CD4-positive, alpha-beta T cell treated with Interleukin-2 at 100 ng/mL for 4 hours (primary cell): ENCODE measurements around the gene UNC80.

Experiments used
- DNase-seq: peaks from one replicate; pipeline ENCODE4 v3.0.0-alpha.2; 2020; ENCODE audit warnings: low spot score

UNC80 gene

DNA sequence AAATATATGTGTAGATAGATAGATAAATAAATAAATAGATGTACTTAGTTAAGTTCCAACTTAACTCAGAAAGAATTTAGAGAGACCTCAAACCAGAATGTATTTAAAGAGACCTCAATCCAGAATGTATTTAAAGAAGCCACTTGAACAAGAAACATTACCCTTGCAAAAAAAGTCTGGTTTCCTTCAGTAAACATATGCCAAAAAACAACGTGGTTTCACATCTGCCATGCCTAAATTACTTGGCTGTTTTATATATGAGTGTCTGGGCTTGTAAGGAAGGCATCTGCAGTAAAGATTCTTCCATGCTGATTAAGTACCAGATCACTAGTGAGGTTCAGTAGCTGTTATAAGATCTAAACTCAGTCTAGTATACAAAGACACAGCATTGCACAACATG, 201.7 kb downstream of the UNC80 start:
- DNase-seq, result no peak

DNA sequence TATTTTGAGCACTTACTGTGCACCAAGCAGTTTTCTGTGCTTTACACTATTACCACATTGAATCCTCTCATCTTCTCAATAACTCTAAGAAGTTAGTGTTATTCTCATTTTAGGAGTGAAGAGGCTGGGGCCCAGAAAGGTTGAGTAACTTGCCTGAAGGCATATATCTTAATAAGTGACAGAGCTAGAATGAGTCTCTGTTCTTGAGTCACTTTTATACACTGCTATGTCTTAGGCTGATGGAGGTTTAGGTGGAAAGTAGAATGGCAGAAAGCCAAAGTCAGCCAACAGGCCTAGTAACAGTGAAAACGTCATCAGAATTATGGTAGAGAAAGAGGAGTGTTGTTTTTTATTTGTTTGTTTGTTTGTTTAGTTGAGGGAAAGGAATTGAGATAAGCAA, 202.9 kb downstream of the UNC80 start:
- DNase-seq, result no peak

DNA sequence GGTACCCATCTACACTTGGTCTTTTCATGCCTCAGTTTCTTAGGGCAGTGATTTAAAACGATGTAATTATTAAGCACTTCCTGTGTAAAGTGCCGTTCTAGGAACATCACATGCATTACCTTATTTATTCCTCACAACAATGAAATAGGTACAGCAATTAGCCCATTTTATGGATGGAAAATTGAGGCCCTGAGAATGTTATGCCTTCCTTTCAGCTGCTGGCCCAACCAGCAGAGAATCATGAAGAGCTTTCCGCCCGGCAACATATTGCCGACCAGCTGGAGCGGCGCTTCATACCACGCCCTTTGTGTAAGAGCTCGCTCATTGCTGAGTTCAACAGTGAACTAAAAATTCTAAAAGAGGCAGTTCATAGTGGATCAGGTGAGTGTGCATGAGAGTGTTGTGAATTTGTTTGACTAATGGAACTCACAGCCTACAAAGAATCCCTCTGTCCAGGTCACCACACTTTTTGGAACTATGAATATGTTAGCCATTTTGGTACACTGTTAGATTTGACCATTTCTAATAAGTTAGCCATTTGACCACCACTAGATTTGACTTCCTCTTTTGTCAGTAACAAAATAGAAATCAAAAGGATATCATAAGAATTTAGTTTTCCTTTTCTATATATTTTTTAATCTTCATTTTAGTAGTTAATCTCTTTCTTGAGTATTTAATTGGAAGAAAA, 205.2 kb downstream of the UNC80 start:
- DNase-seq, result no peak

DNA sequence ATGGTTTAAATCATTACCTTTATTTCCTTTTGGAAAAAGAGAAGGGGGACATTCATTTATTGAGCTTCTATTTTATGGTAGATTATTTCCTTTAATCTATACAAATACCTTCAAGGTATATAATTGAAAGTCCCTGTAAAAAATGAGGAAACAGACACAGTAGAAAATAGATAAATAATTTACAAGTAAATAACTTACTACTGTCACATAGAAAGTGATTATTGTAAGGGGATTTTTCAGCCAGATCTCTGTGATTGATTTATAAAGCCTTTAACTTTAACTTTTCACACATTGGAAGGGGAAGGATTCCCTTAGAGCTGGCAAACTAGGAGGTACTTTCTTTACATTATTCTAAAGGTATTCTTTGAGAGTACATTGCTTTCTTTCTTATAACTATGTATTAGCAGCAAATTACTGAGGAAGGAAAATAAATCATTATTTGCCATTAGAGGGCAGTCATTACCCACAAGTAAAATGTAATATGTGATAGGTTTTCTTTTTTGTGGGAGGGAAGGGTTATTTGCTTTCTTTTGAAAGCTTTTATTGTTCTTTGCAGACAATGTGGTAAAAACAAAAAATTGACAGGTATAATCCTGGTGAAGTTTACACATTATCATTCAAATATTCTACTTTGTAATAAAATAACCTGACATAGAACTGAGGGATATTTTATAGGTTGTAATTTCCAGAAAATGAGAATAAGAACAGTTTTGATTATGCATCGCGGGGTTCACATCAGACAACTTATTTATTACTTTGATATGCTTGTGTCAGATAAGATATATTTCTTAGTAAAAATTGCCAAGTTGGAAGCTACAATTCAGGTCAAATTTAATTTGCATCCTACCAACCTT, 206.0 kb downstream of the UNC80 start:
- DNase-seq, result peak; percentile 59

DNA sequence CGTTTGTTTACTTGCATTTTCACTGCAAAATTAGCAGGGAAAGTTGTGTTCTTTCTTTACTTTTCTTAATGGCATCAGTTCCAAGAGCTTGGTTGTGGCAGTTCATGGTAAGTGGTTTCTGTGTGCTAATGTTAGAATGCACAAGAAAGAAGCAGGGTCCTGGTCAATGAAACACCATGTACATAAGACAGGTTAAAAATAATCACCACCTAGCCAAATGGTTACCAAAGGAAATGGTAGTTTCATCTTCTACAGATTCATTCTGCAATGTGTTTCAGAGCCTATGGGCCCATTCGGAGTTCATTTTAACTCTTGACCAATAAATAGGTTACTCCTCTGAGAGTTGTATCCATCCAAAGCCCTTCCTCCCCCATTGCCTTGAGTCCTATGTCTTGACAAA, 212.7 kb downstream of the UNC80 start:
- no peak for DNase-seq

DNA sequence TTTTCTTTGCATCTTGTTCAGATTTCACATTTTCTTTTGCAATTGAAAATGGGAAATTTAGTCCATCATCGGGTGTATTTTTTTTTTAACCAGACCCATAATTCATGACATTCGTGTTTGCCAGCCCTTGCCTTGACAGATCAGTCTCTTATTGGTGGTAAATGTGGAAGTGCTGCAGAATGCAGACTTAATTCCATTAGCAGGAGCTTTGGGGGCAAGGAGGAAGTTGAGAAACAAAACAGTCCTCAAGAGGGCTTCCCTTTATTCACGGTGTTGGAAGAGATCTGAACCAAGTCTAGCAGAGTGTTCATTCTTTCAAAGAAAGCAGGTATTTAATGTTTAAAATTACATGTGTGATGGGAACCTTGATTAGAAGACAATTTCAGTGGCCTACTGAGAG, 214.2 kb downstream of the UNC80 start:
- no peak for DNase-seq

DNA sequence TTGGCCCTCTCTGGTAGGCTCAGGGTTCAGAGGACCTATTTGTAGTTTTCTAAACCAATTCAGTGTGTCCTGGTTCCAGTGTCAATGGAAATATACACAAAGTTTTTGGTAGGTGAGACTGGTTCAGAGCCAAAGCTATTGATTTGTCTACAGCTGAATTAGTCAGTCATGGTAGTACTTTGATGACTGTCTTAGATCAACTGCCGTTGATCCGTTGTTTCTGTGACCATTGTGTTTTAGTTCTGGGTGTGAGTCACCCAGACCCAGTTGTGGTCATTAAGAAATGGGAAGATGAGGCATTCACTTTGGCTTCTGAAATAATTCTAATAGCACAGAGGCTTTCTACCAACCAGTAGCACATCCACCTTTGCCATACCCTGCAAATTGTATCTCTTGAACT, 214.8 kb downstream of the UNC80 start:
- DNase-seq, result no peak

DNA sequence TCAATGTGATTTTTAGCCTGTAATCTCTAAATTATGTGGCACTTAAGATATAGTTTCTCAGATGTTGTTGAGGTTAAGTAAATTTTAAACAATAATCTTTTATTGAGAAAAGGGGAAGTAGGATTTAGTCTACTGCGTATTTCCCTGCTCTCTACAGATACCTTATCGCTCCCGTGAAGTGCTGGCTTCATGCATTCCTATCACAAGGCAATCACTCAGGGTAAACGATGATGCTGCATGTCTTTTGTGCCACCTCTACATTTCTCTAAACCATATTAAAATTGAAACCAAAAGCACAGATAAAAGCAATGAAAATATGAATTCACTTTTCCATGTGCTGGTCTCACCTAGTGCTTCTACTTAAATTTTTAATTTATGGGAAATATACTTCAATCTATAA, 216.4 kb downstream of the UNC80 start:
- no peak for DNase-seq

DNA sequence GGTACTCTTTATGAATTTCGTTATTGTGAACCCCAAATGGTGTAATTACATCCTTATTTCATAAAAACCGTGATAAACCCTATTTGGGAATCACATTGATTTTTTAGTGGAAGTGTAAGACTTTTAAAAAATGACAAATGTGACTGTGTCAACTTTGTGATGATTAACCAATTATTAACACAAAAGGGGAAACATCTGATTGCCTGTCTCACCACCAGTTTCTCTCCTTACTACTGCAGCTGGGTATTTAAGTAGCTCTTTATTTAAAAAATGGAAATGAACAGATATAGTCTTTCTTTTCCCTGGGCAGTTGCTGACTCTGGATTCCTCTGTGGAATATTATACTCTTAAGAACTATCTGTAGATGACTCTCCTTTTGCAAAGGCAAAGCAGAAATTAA, 219.2 kb downstream of the UNC80 start:
- DNase-seq, result no peak

DNA sequence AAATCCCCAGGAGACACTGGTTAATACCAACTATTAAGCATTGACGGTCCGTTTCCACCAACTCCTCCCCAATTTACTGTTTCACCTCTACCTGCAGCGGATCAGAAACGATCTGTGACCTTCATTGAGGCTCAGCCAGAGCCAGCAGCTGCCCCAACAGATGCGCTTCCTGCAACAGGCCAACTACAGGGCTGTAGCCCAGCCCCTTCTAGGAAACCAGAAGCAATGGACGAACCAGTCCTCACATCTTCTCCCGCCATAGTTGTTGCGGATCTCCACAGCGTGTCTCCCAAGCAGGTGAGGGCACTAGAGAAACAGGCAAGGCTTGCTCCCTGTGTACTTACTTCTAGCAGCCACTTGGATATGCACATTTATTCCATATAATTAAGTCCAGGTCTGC, 222.3 kb downstream of the UNC80 start:
- DNase-seq, result no peak

DNA sequence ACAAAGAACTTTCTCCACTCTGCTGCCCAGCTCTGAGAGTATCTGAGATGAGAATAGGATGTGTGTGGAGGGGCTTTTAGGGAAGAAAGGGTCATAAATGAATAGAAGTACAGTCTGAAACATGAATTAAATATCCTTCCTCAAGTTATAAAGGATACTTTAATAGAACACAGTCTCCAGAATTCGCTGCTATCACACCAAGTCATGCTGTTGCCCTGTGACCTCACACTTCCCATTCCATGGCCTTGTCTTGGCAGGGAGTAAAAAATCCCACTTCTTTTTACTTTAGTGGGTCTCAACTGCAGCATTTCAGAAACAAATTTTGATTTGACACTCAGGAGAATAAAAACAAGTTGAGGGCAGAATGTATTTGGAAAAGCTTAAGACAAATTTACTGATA, 227.0 kb downstream of the UNC80 start:
- DNase-seq, result no peak

DNA sequence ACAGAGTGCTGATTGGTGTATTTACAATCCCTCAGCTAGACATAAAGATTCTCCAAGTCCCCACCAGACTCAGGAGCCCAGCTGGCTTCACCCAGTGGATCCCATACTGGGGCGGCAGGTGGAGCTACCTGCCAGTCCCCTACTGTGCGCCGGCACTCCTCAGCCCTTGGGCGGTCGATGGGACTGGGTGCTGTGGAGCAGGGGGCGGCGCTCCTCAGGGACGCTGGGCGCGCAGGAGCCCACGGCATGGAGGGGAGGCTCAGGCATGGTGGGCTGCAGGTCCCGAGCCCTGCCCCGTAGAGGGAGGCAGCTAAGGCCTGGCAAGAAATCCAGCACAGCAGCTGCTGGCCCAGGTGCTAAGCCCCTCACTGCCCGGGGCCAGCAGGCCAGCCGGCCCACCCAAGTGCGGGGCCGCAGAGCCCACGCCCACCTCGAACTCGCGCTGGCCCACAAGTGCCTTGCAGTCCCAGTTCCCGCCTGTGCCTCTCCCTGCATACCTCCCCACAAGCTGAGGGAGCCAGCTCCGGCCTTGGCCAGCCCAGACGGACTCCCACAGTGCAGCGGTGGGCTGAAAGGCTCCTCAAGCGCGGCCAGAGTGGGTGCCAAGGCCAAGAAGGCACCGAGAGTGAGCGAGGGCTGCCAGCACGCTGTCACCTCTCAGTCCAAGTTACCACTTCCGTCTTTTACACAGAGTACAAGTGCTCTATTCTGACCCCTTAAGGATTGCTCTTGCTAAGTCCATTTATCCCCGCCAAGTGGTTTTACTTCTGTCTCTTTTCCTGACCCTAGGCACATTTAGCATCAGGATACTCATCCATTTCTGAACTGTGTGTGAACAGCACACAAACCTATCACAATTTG, 229.1 kb downstream of the UNC80 start:
- no peak for DNase-seq

DNA sequence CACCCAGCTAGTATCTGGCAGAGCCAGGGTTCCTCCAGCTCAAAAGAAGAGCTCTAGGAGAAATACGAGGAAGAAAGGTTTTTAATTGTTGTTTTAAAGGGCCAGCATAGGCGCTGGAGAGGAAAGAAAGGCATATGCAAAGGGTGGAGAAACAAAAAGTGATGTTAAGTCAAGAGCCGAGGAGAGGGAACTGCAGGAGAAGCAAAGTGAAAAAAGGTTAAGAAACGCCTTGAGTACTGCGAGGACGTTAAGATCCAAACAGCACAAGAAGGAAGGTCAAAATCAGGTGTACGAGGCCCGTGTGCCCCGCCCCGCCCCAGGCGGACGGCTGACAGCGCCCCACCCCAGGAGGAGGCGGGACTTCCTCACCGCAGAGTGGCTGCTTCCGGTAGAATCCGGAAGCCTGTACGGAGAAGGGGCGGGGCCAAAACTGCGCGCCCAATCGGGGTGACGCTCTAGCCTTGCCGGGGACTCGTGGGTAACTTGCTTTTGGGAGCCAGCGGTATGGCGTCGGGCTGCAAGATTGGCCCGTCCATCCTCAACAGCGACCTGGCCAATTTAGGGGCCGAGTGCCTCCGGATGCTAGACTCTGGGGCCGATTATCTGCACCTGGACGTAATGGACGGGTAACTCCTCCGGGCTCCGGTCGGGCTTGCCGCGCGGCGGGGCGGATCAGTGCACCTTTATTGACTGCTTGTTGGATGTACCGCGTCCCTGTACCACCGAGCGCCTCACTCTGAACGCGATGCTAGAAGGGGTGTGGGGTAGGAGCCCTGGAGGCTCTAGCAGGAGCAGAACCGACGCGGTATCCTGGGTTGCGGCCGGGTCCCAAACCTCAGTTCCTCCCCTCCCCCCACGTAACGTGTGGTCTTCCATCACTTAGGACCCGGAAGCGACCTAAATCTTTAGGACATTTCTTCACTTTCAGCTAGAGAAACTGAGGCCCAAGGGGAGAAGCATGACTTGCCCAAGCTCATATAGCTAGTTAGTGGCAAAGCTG, 230.8 kb downstream of the UNC80 start, which contains the start of gene RPE:
Gene RPE (plus strand): TSS at position 481 of the 1,000 bp plus-strand sequence. CDS start 24 bp downstream, at position 505.
- peak; percentile 97 for DNase-seq

DNA sequence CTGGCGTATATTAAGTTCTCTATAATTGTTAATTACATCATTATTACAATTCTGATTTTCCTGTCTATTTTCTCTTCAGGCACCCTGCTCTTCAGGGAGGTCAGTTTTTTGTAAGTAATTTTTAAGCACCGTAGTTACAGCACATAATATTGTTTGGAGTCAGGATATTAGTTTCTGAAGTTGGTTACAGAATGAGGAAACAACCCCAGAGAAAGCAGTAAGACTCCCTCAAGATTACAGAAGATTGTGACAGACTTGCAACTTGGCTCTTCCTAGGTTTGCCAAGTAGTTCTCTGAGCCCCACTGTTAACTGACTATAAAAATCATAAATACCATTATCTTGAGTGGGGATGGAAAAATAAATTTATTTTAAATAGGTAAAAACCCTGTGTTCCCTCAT, 231.7 kb downstream of the UNC80 start:
- no peak for DNase-seq

DNA sequence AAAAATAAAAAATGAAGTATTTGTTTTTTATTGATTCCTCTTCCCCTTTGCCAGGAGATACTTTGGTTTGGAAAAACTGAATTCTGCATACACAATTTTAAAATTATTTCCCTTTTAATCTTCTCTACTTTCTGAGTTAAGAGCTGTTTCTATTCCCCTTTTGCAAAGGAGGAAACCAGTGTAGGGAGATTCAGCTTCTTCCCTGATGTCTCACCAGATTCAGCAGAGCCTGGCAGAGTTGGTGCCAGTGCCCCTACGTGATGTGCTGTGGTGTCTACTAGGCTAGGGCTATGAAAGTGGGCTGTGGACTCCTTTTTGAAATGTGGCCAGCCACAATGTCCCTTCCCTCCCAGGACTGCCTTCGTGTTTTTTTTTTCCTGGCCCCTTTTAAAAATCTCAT, 233.2 kb downstream of the UNC80 start:
- DNase-seq, result no peak

DNA sequence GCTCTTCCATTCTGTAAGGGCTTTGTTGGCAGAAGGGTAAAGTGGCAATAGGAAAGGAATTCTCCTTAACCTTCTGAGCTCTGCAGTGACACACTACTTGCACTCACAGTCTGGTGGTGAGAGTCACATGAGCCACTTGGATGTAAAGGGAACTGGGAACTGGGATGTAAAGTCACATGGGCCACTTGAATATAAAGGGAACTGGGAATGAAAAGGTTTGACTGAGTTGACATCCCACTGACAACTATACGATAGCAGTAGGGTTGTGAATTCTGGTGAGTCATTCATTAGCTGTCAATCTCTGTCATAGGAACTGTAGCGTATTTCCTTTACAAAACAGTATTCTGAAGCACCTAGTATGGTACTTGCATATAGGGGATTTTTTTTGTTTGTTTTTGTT, 236.3 kb downstream of the UNC80 start:
- no peak for DNase-seq

DNA sequence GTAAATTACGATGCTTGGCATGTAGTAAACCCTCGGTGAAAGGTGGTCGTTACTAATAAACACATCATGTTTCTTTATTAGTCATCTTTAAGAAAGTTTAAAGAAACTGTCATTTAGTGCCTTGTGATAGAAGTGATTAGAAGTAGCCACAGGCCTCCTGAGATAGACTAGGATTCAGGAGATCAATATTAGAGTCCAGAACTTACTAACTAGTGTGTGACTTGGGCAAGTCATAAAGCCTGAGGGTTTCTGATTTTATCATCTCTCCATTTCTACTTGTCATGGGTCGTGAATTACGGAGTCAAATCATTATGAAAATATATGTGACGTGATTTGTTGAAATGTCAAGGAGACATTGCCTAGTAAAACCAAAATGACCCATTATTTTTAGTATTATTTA, 237.5 kb downstream of the UNC80 start:
- DNase-seq, result no peak

DNA sequence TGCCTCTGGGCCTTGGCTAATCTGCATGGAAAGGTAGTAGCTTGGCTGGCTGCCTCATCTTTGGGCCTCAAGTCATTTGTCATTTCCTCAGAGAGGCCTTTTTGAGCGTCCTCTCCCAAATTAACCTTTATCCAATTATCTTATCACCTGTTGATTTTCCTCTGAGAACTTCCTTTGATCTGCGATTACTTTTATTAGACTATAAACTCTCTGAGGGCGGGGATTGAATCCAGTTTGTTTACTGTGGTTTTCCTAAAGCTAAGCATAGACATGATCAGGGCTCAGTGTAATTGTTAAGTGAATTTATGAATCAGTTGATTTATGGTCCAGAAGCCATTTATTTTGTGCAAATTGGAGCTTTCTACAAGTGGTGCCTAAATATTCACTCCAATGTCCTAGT, 238.3 kb downstream of the UNC80 start:
- no peak for DNase-seq

DNA sequence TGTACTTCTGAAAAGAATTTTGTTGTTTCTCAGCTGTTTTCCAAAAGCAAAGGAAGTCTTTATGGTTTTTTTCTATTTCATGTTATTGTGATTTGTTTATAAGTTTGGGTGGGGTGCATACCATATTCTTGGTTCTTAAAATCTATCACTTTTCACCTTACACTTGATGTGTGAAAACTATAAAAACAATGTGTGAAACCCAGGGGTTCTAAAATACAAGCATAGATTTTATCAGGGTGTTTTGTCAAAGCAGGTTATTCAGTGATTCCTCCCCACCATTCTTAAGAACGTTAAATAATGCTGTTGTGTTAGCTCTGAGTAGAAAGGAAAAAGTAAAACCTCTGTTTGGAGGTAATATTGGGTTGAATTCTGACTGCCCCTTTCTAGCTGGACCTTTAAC, 248.5 kb downstream of the UNC80 start:
- no peak for DNase-seq

DNA sequence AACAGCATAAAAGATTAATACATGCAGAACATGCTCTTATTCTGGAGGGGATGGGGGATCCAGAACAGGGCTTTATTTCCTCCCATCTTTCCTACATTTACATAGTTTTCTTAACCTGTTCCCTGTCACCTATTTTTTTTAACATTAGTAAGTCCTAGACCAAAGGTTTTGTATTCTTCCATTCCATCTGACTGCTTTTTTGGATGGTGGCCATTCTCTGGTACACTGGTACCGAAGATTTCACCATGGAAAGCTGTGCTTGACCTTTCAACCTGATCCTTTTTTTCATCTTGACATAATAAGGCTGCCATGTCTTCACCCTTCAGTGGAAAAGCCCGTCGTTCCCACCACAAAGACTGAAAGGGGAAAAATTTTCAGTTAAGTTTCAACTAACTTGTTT, 251.2 kb downstream of the UNC80 start:
- no peak for DNase-seq

DNA sequence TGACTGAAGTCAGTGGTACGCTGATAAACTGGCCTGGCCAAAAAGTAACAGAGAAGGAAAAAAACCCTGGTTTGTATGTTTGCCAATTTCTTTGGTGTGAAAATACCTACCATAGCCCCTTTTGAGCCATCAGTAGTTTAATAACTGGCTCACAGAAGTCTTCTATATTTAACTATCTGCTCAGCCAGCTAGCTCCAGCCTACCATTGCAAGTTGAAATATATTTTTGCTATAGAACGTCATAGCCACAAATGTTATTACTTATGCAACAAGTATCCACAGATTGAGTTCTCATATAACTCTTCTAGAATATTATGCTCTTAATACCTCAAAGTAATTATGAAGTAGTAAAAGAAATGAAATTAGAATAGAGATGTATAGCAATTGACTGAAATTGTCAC, 256.0 kb downstream of the UNC80 start:
- no peak for DNase-seq
